ENCODE data around the gene JAML. TPM values are rescaled to one million over a fixed set of nuclear protein-coding genes. Genes with fewer than 3 reads are reported as not detected.
"Not testable (repeated sequence)": the region's sequence is repeated elsewhere in the genome, so short reads cannot be mapped to it uniquely, and the experiment has no call there.

The JAML gene
- total RNA-seq, 4 donors from 2014 or later: 2.2 to 3.1 (median 2.6) TPM

- intact Hi-C loops (cut with DNase I): no loop called here
Observed at GRCh38 chr11:118186346-118187107, 38.3 kb downstream of the JAML start.

DNA sequence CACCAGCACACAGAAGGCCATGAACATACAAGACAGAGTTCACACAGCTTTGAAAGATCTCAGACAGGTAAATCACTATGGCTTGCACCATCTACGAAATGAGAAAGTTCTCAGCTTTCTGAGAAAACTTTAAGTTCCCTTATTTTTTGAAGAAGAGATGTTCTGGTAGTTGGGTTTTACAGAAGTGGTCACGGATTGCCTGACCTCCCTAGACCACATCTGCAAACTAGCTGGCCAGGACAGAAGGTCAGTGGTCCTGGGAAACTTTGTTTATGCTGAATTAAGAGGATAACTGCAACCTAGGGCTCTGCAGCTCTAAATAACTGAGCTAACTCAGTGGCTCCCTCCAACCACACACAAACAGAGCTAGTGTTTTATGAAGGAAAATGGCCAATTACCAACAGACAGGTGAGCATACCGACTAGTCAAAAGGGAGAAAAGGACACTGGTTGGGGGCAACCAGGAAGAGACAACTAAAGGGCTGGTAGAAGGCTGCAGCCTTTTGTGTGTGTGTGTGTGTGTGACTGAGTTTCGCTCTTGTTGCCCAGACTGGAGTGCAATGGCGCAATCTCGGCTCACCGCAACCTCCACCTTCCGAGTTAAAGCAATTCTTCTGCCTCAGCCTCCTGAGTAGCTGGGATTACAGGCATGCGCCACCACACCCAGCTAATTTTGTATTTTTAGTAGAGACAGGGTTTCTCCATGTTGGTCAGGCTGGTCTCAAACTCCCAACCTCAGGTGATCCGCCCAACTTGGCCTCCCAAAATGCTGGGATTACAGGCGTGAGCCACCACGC is 39.8 kb downstream of the JAML start:
- 90 to 95% methylated on average over 12 of the region's 12 CpGs for WGBS, 2 donors
- no peak overlapping the region for H3K27ac ChIP-seq
- intact Hi-C loops (cut with DNase I): no loop called here

More at GRCh38 chr11:118186346-118187107, 38.3 kb downstream of the JAML start:
- no peak for DNase-seq
- Histone ChIP-seq H3K4me3 (replicated peaks in 1 of 3) (no peak overlapping the region), H3K27ac (no peak overlapping the region), H3K9me3 (no peaks in the 10 kb centered on the region), H3K4me1 (no peaks in the 10 kb centered on the region), H3K27me3 (no peaks in the 10 kb centered on the region), H3K36me3 (no peaks in the 10 kb centered on the region)
- WGBS, 2 donors: 71 to 72% methylated on average over 6 of the region's 6 CpGs
- no peak for TF ChIP-seq POLR2A (IDR thresholded peaks at IDR 0.05)
- TF ChIP-seq, protein P1, sequence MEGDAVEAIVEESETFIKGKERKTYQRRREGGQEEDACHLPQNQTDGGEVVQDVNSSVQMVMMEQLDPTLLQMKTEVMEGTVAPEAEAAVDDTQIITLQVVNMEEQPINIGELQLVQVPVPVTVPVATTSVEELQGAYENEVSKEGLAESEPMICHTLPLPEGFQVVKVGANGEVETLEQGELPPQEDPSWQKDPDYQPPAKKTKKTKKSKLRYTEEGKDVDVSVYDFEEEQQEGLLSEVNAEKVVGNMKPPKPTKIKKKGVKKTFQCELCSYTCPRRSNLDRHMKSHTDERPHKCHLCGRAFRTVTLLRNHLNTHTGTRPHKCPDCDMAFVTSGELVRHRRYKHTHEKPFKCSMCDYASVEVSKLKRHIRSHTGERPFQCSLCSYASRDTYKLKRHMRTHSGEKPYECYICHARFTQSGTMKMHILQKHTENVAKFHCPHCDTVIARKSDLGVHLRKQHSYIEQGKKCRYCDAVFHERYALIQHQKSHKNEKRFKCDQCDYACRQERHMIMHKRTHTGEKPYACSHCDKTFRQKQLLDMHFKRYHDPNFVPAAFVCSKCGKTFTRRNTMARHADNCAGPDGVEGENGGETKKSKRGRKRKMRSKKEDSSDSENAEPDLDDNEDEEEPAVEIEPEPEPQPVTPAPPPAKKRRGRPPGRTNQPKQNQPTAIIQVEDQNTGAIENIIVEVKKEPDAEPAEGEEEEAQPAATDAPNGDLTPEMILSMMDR (IDR thresholded peaks at IDR 0.05): no peak

DNA sequence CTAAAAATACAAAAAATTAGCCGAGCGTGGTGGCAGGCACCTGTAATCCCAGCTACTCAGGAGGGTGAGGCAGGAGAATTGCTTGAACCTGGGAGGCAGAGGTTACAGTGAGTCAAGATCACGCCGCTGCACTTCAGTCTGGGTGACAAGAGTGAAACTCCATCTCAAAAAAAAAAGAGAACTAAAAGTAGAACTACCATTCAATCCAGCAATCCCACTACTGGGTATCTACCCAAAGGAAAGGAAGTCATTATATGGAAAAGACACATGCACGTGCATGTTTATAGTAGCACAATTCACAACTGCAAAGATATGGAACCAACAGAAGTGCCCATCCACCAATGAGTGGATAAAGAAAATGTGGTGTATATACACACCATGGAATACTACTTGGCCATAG is 41.1 kb downstream of the JAML start:
- 94 to 95% methylated on average over 5 of the region's 5 CpGs for WGBS, 2 donors
- H3K9me3 ChIP-seq; H3K36me3 ChIP-seq; DNase-seq; intact Hi-C loops (cut with DNase I); H3K4me3 ChIP-seq (replicated peaks in 1 of 3); H3K27ac ChIP-seq; H3K27me3 ChIP-seq: not testable (repeated sequence)
- H3K4me1 ChIP-seq: peaks cover 5 to 10% of the 10 kb centered on the region in 2 donors

More for the DNA sequence above, 39.8 kb downstream of the JAML start:
- Histone ChIP-seq H3K9me3 (no peaks in the 10 kb centered on the region), H3K36me3 (no peaks in the 10 kb centered on the region), H3K4me1 (peaks cover 5 to 9% of the 10 kb centered on the region in 2 donors), H3K27me3 (no peaks in the 10 kb centered on the region), H3K4me3 (replicated peaks in 1 of 3) (no peak overlapping the region)
- TF ChIP-seq, protein P1 (IDR thresholded peaks at IDR 0.05): no peak
- TF ChIP-seq POLR2A (IDR thresholded peaks at IDR 0.05): no peak
- no peak for DNase-seq

DNA sequence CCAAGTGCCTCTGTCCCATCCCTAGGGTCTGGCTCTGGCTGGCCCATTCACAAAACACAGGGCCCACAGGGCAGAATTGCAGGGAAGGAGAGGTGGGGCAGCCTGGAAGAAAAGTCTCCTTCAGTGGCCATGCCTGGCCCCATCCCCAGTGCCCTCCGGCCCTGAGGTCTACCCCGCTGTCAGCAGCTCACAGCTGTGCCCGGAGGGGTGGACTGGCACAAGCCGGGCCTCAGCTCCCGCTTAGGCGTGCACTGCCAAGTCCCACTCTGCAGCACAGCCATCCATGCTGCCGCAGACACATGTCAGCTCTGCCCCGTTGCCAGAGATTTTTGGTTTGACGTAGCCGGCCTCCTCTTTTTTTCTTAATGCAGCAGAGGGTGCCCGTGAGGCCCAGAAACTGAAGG is 44.5 kb downstream of the JAML start:
- DNase-seq: peak; percentile 74 to 80
- H3K27ac ChIP-seq: no peak overlapping the region
- no peak overlapping the region for H3K4me3 ChIP-seq (replicated peaks in 1 of 3)

GRCh38 chr11:118176778-118177134 is 48.1 kb downstream of the JAML start:
- Histone ChIP-seq H3K27ac (no peak overlapping the region), H3K27me3 (no peaks in the 10 kb centered on the region), H3K4me3 (replicated peaks in 1 of 3) (no peak overlapping the region), H3K4me1 (peaks cover 13 to 24% of the 10 kb centered on the region in 2 donors), H3K36me3 (no peaks in the 10 kb centered on the region), H3K9me3 (no peaks in the 10 kb centered on the region)
- TF ChIP-seq POLR2A (IDR thresholded peaks at IDR 0.05): no peak
- TF ChIP-seq, protein P1 (IDR thresholded peaks at IDR 0.05): no peak
- no peak for DNase-seq
- WGBS, 2 donors: 87 to 89% methylated on average over 4 of the region's 4 CpGs
- intact Hi-C loops (cut with DNase I): no loop called here

More for the DNA sequence above, 44.5 kb downstream of the JAML start:
- Histone ChIP-seq H3K9me3 (no peaks in the 10 kb centered on the region), H3K36me3 (no peaks in the 10 kb centered on the region), H3K4me1 (peaks cover 13 to 20% of the 10 kb centered on the region in 2 donors), H3K27me3 (no peaks in the 10 kb centered on the region)
- WGBS, 2 donors: 14 to 15% methylated on average over 10 to 11 of the region's 11 CpGs
- TF ChIP-seq, protein P1 (IDR thresholded peaks at IDR 0.05): no peak
- no peak for TF ChIP-seq POLR2A (IDR thresholded peaks at IDR 0.05)
- intact Hi-C loops (cut with DNase I): no loop called here
